Measurements from ENCODE around the gene SLC9A1. TPM values are rescaled to one million over a fixed set of nuclear protein-coding genes. Genes with fewer than 3 reads are reported as not detected.

SLC9A1 gene
- polyA plus RNA-seq, 1 of the 3 experiments (the other 2 are of a cell fraction), result 11.4 TPM

DNA sequence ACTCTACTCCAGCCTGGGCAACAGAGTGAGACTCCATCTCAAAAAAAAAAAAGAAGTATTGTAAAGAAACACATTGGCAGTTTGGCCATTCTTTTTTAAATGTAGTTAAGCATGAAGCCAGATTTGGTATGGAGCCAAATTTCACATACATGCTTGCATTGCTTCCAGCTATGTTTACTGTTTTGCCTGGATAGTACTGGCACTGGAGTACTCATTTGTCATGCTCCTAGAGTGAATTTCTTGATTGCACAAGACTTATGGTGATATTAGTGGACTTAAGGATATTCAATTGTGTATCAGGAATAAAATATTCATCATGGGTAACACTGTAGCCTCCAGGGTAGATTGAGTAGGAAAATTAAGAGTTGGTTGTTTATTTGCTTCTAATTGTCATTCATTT lies 24.5 kb upstream of the SLC9A1 start:
- Histone ChIP-seq H3K4me1 (ENCODE audit: control insufficient read depth in 1 of 2, insufficient read depth in 2 of 2, low read depth in 1 of 2, low read length in 1 of 2) (no peaks in the 10 kb centered on the region), H4K20me1 (ENCODE audit: insufficient read depth) (no peaks in the 10 kb centered on the region), H3K27ac (ENCODE audit: low read depth in 2 of 2, low read length in 1 of 2) (no peak overlapping the region), H3K9me2 (no peaks in the 10 kb centered on the region), H2AFZ (ENCODE audit: low read depth) (no peak overlapping the region), H3K4me2 (no peak overlapping the region), H3K27me3 (ENCODE audit: insufficient read depth) (no peaks in the 10 kb centered on the region), H3K9ac (no peak overlapping the region), H3K9me3 (peaks cover 9% of the 10 kb centered on the region; the same call in 1 of the 2 replicates), H3F3A (replicated peaks; ENCODE audit: insufficient read depth) (no peaks in the 10 kb centered on the region), H3K79me2 (ENCODE audit: insufficient read depth) (no peaks in the 10 kb centered on the region), H3K4me3 (ENCODE audit: low read depth in 2 of 2, low read length in 1 of 2) (no peak overlapping the region), H3K36me3 (replicated peaks in 1 of 2; ENCODE audit: control insufficient read depth in 1 of 2, insufficient read depth in 2 of 2, low read length in 1 of 2) (no peaks in the 10 kb centered on the region)
- DNase-seq, result no peak
- CTCF ChIA-PET, result interaction anchor here (0.9 kb wide), 1 partner anchor 105 kb away, joined by 3 read pairs; no protein-coding TSS in a partner anchor
- POLR2A ChIA-PET, result no interaction called here
- no peak for TF ChIP-seq FOXJ3 (CRISPR knock-in tag; IDR thresholded peaks at IDR 0.05)
- TF ChIP-seq CHD2 (IDR thresholded peaks at IDR 0.05; ENCODE audit: low read length, partially characterized antibody), result no peak
- TF ChIP-seq, protein P1, sequence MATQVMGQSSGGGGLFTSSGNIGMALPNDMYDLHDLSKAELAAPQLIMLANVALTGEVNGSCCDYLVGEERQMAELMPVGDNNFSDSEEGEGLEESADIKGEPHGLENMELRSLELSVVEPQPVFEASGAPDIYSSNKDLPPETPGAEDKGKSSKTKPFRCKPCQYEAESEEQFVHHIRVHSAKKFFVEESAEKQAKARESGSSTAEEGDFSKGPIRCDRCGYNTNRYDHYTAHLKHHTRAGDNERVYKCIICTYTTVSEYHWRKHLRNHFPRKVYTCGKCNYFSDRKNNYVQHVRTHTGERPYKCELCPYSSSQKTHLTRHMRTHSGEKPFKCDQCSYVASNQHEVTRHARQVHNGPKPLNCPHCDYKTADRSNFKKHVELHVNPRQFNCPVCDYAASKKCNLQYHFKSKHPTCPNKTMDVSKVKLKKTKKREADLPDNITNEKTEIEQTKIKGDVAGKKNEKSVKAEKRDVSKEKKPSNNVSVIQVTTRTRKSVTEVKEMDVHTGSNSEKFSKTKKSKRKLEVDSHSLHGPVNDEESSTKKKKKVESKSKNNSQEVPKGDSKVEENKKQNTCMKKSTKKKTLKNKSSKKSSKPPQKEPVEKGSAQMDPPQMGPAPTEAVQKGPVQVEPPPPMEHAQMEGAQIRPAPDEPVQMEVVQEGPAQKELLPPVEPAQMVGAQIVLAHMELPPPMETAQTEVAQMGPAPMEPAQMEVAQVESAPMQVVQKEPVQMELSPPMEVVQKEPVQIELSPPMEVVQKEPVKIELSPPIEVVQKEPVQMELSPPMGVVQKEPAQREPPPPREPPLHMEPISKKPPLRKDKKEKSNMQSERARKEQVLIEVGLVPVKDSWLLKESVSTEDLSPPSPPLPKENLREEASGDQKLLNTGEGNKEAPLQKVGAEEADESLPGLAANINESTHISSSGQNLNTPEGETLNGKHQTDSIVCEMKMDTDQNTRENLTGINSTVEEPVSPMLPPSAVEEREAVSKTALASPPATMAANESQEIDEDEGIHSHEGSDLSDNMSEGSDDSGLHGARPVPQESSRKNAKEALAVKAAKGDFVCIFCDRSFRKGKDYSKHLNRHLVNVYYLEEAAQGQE (IDR thresholded peaks at IDR 0.05; ENCODE audit: low read depth, low read length), result no peak
- no peak for TF ChIP-seq FOXM1 (IDR thresholded peaks at IDR 0.05; ENCODE audit: low read depth)
- TF ChIP-seq, protein P2, sequence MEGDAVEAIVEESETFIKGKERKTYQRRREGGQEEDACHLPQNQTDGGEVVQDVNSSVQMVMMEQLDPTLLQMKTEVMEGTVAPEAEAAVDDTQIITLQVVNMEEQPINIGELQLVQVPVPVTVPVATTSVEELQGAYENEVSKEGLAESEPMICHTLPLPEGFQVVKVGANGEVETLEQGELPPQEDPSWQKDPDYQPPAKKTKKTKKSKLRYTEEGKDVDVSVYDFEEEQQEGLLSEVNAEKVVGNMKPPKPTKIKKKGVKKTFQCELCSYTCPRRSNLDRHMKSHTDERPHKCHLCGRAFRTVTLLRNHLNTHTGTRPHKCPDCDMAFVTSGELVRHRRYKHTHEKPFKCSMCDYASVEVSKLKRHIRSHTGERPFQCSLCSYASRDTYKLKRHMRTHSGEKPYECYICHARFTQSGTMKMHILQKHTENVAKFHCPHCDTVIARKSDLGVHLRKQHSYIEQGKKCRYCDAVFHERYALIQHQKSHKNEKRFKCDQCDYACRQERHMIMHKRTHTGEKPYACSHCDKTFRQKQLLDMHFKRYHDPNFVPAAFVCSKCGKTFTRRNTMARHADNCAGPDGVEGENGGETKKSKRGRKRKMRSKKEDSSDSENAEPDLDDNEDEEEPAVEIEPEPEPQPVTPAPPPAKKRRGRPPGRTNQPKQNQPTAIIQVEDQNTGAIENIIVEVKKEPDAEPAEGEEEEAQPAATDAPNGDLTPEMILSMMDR (IDR thresholded peaks at IDR 0.05), result no peak
- TF ChIP-seq SIN3A (IDR thresholded peaks at IDR 0.05; ENCODE audit: borderline replicate concordance, low read depth, low read length), result no peak
- no peak for TF ChIP-seq TCF12 (IDR thresholded peaks at IDR 0.05)

DNA sequence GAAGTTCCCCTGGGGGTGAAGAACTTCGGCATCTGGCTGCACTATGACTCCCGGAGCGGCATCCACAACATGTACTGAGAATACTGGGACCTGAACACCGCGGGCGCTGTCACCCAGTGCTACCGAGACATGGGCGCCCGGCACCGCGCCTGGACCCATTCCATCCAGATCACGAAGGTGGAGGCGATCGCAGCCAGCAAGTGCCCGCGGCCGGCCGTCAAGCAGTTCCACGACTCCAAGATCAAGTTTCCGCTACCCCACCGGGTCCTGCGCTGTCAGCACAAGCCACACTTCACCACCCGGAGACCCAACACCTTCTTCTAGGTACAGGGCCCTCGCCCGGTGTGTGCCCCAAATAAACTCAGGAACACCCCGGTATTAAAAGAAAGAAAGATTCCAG lies 22.0 kb upstream of the SLC9A1 start:
- 85% methylated on average over 19 of the region's 26 CpGs for WGBS (ENCODE audit: low lambda C conversion rate)
- H3K4me3 ChIP-seq (ENCODE audit: low read depth in 2 of 2, low read length in 1 of 2), result no peak overlapping the region
- TF ChIP-seq RCOR1 (IDR thresholded peaks at IDR 0.05; ENCODE audit: low read length), result no peak
- no peaks in the 10 kb centered on the region for H3F3A ChIP-seq (replicated peaks; ENCODE audit: insufficient read depth)
- H3K9ac ChIP-seq, result no peak overlapping the region
- no peak overlapping the region for H3K27ac ChIP-seq (ENCODE audit: low read depth in 2 of 2, low read length in 1 of 2)
- ChIA-PET CTCF (interaction anchor here (1.5 kb wide), 1 partner anchor 103 kb away, joined by 3 read pairs; no protein-coding TSS in a partner anchor), POLR2A (no interaction called here)
- H3K79me2 ChIP-seq (ENCODE audit: insufficient read depth), result no peaks in the 10 kb centered on the region
- H3K9me3 ChIP-seq, result peaks cover 3% of the 10 kb centered on the region; the same call in 1 of the 2 replicates
- no peak overlapping the region for H3K4me2 ChIP-seq
- no peaks in the 10 kb centered on the region for H3K4me1 ChIP-seq (ENCODE audit: control insufficient read depth in 1 of 2, insufficient read depth in 2 of 2, low read depth in 1 of 2, low read length in 1 of 2)
- DNase-seq, result no peak
- no peaks in the 10 kb centered on the region for H3K36me3 ChIP-seq (replicated peaks in 1 of 2; ENCODE audit: control insufficient read depth in 1 of 2, insufficient read depth in 2 of 2, low read length in 1 of 2)
- no peak overlapping the region for H2AFZ ChIP-seq (ENCODE audit: low read depth)
- no peaks in the 10 kb centered on the region for H4K20me1 ChIP-seq (ENCODE audit: insufficient read depth)
- H3K27me3 ChIP-seq (ENCODE audit: insufficient read depth), result no peaks in the 10 kb centered on the region
- H3K9me2 ChIP-seq, result no peaks in the 10 kb centered on the region
